DOHH2 (cell line): Measurements from ENCODE around the gene PIGO.

ENCODE experiments used
- CTCF ChIP-seq: fragments of 200-600 bp; sonication (generic); IDR thresholded peaks from one replicate; pipeline ENCODE4 v1.5.1; 2014; ENCODE audit warnings: antibody characterized with exemption, mild to moderate bottlenecking, low read depth, low read length; ENCODE audit not compliant: poor library complexity, severe bottlenecking
- EZH2phosphoT487 ChIP-seq: fragments of 200-600 bp; sonication (generic); IDR thresholded peaks from 2 replicates; pipeline ENCODE4 v1.6.1; 2017; ENCODE audit warnings: borderline replicate concordance, mild to moderate bottlenecking, antibody characterized with exemption, low read length, moderate library complexity, mixed read lengths

- TF ChIP-seq EZH2phosphoT487 (no peak), CTCF (no peak)
Observed at GRCh38 chr9:35142037-35142436, 45.6 kb upstream of the PIGO start.
